CD14-positive monocyte (primary cell): Measurements from ENCODE around the gene GABBR1. TPM values are rescaled to one million over a fixed set of nuclear protein-coding genes. Genes with fewer than 3 reads are reported as not detected.

Experiments
- DNase-seq, 3 donors: peaks; one replicate each; pipeline ENCODE4 v3.0.0-alpha.2; 2011 to 2022
- H2AFZ ChIP-seq: 2 replicates; pipeline ENCODE4 v1.6.0; 2012; ENCODE audit warnings: mild to moderate bottlenecking, low read depth, low read length, inconsistent platforms; ENCODE audit not compliant: insufficient read depth, poor library complexity, severe bottlenecking
- H3K27ac ChIP-seq, 2 donors: 1 replicate in 1 of 2; 2 replicates in 1 of 2; pipeline ENCODE4 v1.5.1; 2012 to 2013; ENCODE audit warnings: low read length in 2 of 2, control low read depth in 1 of 2, inconsistent platforms in 1 of 2, low read depth in 1 of 2, mild to moderate bottlenecking in 1 of 2
- H3K27me3 ChIP-seq, 2 donors: one replicate each; pipeline versions ENCODE4 v1.6.0 to v1.6.1; 2011 to 2013; ENCODE audit warnings: low read length in 2 of 2; ENCODE audit not compliant: control insufficient read depth in 2 of 2, insufficient read depth in 2 of 2
- H3K36me3 ChIP-seq, 2 donors: replicated peaks in 1 of 2; 1 replicate in 1 of 2; 2 replicates in 1 of 2; pipeline versions ENCODE4 v1.5.1 to v1.6.1; 2012 to 2013; ENCODE audit warnings: low read length in 2 of 2, control low read depth in 1 of 2, inconsistent platforms in 1 of 2, mild to moderate bottlenecking in 1 of 2; ENCODE audit not compliant: insufficient read depth in 2 of 2, control insufficient read depth in 1 of 2
- H3K4me1 ChIP-seq, 2 donors: 1 replicate in 1 of 2; 2 replicates in 1 of 2; pipeline versions ENCODE4 v1.5.1 to v1.6.1; 2012 to 2013; ENCODE audit warnings: low read length in 2 of 2, control low read depth in 1 of 2, inconsistent platforms in 1 of 2, mild to moderate bottlenecking in 1 of 2, moderate library complexity in 1 of 2; ENCODE audit not compliant: insufficient read depth in 2 of 2, control insufficient read depth in 1 of 2
- H3K4me2 ChIP-seq: replicated peaks from 2 replicates; pipeline ENCODE3; 2012; ENCODE audit warnings: low read length, moderate library complexity, mild to moderate bottlenecking; ENCODE audit not compliant: poor library complexity, severe bottlenecking; ENCODE audit errors: extremely low read depth
- H3K4me3 ChIP-seq, 3 experiments: fragments of 200-600 bp in 1 of 3; sonication (generic) in 1 of 3; replicated peaks in 1 of 3; 1 replicate in 2 of 3; 2 replicates in 1 of 3; pipeline ENCODE4 v1.5.1; 2011 to 2013; ENCODE audit warnings: low read length in 3 of 3, mild to moderate bottlenecking in 3 of 3, control low read depth in 2 of 3, low read depth in 2 of 3, inconsistent platforms in 1 of 3, moderate library complexity in 1 of 3
- H3K79me2 ChIP-seq: 2 replicates; pipeline ENCODE4 v1.6.0; 2012; ENCODE audit warnings: mild to moderate bottlenecking, control low read depth, inconsistent platforms, low read length, moderate library complexity; ENCODE audit not compliant: insufficient read depth
- H3K9ac ChIP-seq: 2 replicates; pipeline ENCODE4 v1.6.0; 2017; ENCODE audit warnings: low read length, mild to moderate bottlenecking; ENCODE audit not compliant: insufficient read depth, poor library complexity, severe bottlenecking
- H3K9me3 ChIP-seq, 2 donors: replicated peaks in 1 of 2; 1 replicate in 1 of 2; 2 replicates in 1 of 2; pipeline versions ENCODE4 v1.5.1 to v1.6.1; 2012 to 2013; ENCODE audit warnings: low read length in 2 of 2, control low read depth in 1 of 2; ENCODE audit not compliant: control insufficient read depth in 1 of 2, insufficient read depth in 1 of 2
- H4K20me1 ChIP-seq: 2 replicates; pipeline ENCODE4 v1.6.0; 2012; ENCODE audit warnings: mild to moderate bottlenecking, low read length, control low read depth, moderate library complexity; ENCODE audit not compliant: insufficient read depth
- H3K27ac Mint-ChIP-seq, 7 donors: one replicate each; pipeline ENCODE4 v1.8.0; 2020; ENCODE audit warnings: mild to moderate bottlenecking in 7 of 7, mixed read lengths in 7 of 7, moderate library complexity in 6 of 7, inconsistent platforms in 2 of 7
- H3K27me3 Mint-ChIP-seq, 3 donors: one replicate each; pipeline ENCODE4 v1.8.0; 2021 to 2022; ENCODE audit warnings: low read depth in 3 of 3, mild to moderate bottlenecking in 3 of 3, mixed read lengths in 3 of 3, moderate library complexity in 3 of 3, inconsistent platforms in 1 of 3
- H3K36me3 Mint-ChIP-seq, 2 donors: one replicate each; pipeline ENCODE4 v1.8.0; 2020; ENCODE audit warnings: mixed read lengths in 2 of 2, inconsistent platforms in 1 of 2, mild to moderate bottlenecking in 1 of 2
- H3K4me1 Mint-ChIP-seq: one replicate; pipeline ENCODE4 v1.8.0; 2020; ENCODE audit warnings: mild to moderate bottlenecking, mixed read lengths
- H3K4me3 Mint-ChIP-seq, 2 donors: one replicate each; pipeline ENCODE4 v1.8.0; 2020; ENCODE audit warnings: mild to moderate bottlenecking in 2 of 2, mixed read lengths in 2 of 2, moderate library complexity in 1 of 2
- H3K9me3 Mint-ChIP-seq, 7 donors: one replicate each; pipeline ENCODE4 v1.8.0; 2020 to 2022; ENCODE audit warnings: mixed read lengths in 7 of 7, mild to moderate bottlenecking in 6 of 7, moderate library complexity in 6 of 7, inconsistent platforms in 2 of 7
- CTCF ChIP-seq: fragments of 200-600 bp; IDR thresholded peaks from one replicate; pipeline ENCODE4 v1.8.0; 2022; ENCODE audit warnings: antibody characterized with exemption, mild to moderate bottlenecking
- WGBS: methylation state at CpG from one replicate; pipeline ENCODE4 v1.1.5; 2013; ENCODE audit warnings: missing lambda C conversion rate; ENCODE audit not compliant: insufficient coverage; 5-methylcytosine and 5-hydroxymethylcytosine counted together
- intact Hi-C, 2 donors: fragments of 100-400 bp; cut with micrococcal nuclease; formaldehyde crosslinking; loops; one replicate each; pipeline versions ENCODE4 v1.15.0 to v1.15.1; 2023
- polyA plus RNA-seq, 3 donors: library from polyadenylated mRNA; depleted of rRNA in 1 of 3; unstranded in 2 of 3; stranded (reverse) in 1 of 3; fragments of 300-500 nt in 2 of 3; fragments of >200 nt in 1 of 3; fragmentation: Illumina TruSeq in 2 of 3; gene quantifications; 1 replicate in 2 of 3; 2 replicates in 1 of 3; pipeline ENCODE4 v1.2.3, GENCODE V29; 2012 to 2021

GABBR1 gene
- polyA plus RNA-seq, 3 donors, result 0.91 to 228 (median 1.8) TPM

DNA sequence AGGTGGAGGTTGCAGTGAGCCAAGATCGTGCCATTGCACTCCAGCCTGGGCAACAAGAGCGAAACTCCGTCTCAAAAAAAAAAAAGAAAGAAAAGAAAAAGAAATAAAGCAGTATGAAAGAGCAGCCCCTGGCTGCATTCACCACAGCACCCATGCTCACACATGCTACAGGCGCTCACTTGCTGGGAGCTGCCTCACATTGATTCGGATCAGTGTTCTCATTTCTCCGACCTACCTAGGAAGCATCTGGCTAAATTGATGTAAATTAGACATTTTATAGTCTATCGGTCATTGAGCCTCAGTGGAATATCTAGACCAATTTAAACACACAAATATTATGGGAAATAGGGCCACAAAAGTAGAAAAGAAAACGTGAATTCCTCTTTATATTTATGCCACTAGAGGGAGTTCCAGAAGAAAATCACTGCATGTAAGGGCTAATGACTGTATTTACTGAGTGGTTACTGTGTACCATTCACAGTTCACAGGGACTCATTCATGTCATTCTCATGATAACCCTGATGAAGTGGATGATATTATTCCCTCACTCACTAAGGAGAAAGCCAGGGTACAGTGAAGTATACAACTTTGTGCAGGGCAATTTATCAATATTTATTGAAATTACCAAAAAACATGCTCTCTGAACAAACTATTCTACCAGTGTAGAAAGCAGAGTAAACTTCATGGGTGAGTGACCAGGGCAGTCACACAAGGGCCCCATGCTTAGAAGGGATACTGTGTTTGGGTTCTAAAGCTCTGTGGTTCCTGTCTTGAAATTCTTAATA lies 18.6 kb upstream of the GABBR1 start:
- no peak overlapping the region for H3K9ac ChIP-seq
- Mint-ChIP-seq H3K27me3 (peaks cover 1 to 11% (median 2%) of the 10 kb centered on the region in 3 donors), H3K4me1 (peaks cover 9% of the 10 kb centered on the region), H3K9me3 (no peaks in the 10 kb centered on the region), H3K36me3 (no peaks in the 10 kb centered on the region), H3K4me3 (no peak overlapping the region), H3K27ac (peak overlapping the region in 1 of 7 donors; percentile 50)
- peaks cover 12 to 14% of the 10 kb centered on the region in 2 donors for H3K4me1 ChIP-seq
- H3K27me3 ChIP-seq, result peaks cover 0 to 17% of the 10 kb centered on the region in 2 donors
- H3K4me3 ChIP-seq, result no peak overlapping the region
- no peak overlapping the region for H3K27ac ChIP-seq
- no peaks in the 10 kb centered on the region for H4K20me1 ChIP-seq
- intact Hi-C loops, result loop anchor here in 1 of 2 donors (5.0 kb wide), 1 partner anchor 101 kb away; no protein-coding TSS in a partner anchor
- H3K9me3 ChIP-seq, result no peaks in the 10 kb centered on the region
- no peaks in the 10 kb centered on the region for H3K36me3 ChIP-seq
- H3K79me2 ChIP-seq, result no peaks in the 10 kb centered on the region
- WGBS, result 100% methylated on average over 1 of the region's 8 CpGs
- no peak overlapping the region for H3K4me2 ChIP-seq
- H2AFZ ChIP-seq, result no peak overlapping the region
- peak in 2 of 3 donors; percentile 40 to 46 for DNase-seq
- TF ChIP-seq CTCF, result peak; percentile 78

GRCh38 chr6:29649701-29650673 lies 17.0 kb upstream of the GABBR1 start:
- TF ChIP-seq CTCF, result peak; percentile 97
- peak overlapping the region; percentile 93 to 98 for H3K27ac ChIP-seq
- H3K79me2 ChIP-seq, result no peaks in the 10 kb centered on the region
- peak; percentile 97 to 98 (median 98) for DNase-seq
- H3K4me3 Mint-ChIP-seq, result peak overlapping the region; percentile 96 to 99
- H3K36me3 Mint-ChIP-seq, result no peaks in the 10 kb centered on the region
- peak overlapping the region; percentile 88 for H3K4me2 ChIP-seq
- no peaks in the 10 kb centered on the region for H3K9me3 ChIP-seq
- peak overlapping the region; percentile 64 to 84 (median 68) for H3K4me3 ChIP-seq
- peak overlapping the region; percentile 92 for H2AFZ ChIP-seq
- peaks cover 9% of the 10 kb centered on the region for H3K4me1 Mint-ChIP-seq
- H3K4me1 ChIP-seq, result peaks cover 12 to 14% of the 10 kb centered on the region in 2 donors
- peaks cover 0 to 5% (median 2%) of the 10 kb centered on the region in 3 donors for H3K27me3 Mint-ChIP-seq
- peak overlapping the region; percentile 72 for H3K9ac ChIP-seq
- intact Hi-C loops, result loop anchor here in 1 of 2 donors (5.0 kb wide), 1 partner anchor 102 kb away; no protein-coding TSS in a partner anchor
- no peaks in the 10 kb centered on the region for H4K20me1 ChIP-seq
- H3K27me3 ChIP-seq, result peaks cover 0 to 7% of the 10 kb centered on the region in 2 donors
- no peaks in the 10 kb centered on the region for H3K36me3 ChIP-seq
- 0% methylated on average over 22 of the region's 33 CpGs for WGBS
- no peaks in the 10 kb centered on the region for H3K9me3 Mint-ChIP-seq
- H3K27ac Mint-ChIP-seq, result peak overlapping the region; percentile 99 to 100 (median 100)
